NK-92 (cell line): ENCODE data around the gene EMILIN1.
"Not testable (repeated sequence)": the region's sequence is repeated elsewhere in the genome, so short reads cannot be mapped to it uniquely, and the experiment has no call there.

Source experiments
- DNase-seq: peaks from one replicate; lab custom pipeline; 2025; ENCODE audit not compliant: unreplicated experiment; lab: John Stamatoyannopoulos, UW

EMILIN1 gene

DNA sequence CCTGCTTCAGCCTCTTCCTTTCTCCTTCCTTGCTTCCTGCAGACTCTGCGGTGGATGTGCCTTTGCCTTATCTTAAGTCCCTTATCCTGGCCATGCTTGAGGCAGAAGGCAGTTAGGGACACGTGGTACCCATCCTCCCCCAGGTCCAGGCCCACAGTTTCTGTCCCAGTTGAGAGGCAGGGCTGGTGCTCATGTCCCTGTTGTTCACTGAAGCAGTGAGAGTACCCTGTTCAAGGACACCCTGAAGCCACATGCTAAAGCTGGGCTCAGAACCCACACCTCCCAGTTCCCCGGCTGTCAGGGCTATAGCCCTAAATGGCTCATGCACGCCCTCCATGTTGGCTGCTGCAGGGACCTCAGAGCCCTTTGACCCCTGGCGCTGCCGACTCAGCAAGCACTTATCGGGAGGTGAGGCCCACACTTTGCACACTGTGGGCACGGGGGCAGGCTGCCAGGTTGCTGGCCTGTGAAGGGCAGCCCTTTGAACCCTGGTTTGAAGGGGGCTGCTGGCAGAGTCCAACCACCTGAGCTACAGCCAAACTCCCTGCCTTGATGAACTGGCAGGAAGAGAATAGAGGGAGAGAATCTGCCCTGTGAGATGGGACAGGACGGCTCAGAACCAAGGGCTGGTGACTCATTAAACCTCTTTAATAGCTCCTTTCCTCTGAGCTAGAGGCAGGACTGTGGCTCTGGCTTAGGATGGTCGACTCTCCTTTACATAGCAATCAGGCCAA is 14.4 kb downstream of the EMILIN1 start:
- no peak for DNase-seq

DNA sequence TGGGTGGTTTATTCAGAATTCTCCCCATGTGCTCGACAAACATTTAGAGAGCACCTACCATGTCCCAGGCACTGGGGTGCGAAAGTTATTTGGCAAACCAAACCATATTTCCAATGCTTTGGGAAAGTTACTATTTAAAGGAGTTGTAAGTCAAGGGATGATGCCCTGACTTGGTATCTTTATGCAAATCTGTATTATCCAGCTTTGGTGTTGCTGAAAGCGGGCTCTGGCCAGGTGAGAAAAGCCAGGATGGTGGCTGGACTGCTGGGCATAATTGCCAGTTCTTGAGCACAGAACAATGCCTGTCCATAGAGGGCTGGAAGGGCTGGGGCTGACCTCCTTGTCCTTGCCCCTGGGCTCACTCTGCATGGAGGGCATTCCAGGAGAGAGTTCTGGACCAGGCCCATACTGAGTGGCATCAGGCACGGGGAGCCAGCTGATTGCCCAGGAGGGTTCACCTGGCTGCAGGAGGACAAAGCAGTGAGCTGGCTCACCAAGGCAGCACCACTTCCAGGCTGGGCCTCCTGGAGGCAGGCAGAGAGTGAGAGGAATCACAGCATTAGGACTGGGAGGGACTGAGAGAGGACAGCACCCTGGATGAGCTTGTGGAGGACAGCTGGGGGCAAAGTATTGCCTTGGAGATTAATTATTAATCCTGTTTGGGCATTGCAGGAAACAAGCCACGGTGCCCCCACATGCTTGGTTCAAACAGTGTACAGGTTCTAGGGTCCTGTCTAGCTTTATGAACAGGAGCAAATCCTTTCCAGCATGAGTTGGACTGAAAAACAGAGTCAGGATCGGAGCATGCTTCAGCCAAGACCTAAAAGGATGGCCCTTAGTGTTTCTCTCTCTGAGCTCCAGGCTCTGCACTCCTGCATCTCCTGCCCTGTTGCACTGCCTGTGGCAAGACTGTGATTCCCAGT is 15.3 kb downstream of the EMILIN1 start:
- DNase-seq: no peak

DNA sequence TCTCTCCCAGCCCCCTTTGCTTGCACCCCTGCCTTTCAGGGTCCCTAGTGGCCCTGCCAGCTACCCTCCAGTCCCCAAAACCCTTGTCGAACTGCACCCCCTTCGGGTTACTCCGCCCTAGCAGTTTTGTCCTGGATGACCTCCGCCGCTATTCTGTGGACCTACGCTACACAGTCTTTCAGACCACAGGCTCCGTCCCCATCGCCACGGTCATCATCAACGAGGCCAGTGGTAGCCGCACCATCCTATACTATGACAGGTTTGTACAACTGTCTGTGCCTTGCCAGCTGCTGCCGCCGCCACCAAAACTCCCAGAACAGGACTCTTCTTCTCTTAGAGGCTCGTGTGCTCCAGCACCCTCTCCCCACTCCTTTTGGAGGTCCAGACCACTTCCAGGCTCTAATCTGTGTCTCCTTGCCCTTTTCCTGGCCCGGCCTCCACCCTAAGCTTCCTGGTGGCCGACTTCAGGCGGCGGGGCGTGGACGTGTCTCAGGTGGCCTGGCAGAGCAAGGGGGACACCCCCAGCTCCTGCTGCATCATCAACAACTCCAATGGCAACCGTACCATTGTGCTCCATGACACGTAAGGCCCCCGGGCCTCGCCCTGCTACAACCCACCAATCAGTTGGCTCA is 16.1 kb downstream of the EMILIN1 start:
- no peak for DNase-seq

DNA sequence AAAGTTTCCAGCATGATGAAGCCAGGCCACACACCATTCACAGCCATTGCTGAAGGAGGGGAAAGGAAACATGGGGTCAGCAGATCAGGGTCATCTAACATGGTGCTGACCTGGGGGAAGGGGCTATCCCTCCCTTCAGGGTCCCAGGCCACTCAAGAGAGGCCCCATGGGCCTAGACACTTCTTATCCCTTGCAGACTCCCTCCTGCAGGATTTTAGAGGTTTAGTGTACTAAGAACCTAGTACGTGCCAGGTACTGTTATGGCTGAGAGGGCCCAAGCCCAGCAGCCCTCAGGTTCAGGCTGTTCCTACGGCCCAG is 17.0 kb downstream of the EMILIN1 start:
- no peak for DNase-seq

DNA sequence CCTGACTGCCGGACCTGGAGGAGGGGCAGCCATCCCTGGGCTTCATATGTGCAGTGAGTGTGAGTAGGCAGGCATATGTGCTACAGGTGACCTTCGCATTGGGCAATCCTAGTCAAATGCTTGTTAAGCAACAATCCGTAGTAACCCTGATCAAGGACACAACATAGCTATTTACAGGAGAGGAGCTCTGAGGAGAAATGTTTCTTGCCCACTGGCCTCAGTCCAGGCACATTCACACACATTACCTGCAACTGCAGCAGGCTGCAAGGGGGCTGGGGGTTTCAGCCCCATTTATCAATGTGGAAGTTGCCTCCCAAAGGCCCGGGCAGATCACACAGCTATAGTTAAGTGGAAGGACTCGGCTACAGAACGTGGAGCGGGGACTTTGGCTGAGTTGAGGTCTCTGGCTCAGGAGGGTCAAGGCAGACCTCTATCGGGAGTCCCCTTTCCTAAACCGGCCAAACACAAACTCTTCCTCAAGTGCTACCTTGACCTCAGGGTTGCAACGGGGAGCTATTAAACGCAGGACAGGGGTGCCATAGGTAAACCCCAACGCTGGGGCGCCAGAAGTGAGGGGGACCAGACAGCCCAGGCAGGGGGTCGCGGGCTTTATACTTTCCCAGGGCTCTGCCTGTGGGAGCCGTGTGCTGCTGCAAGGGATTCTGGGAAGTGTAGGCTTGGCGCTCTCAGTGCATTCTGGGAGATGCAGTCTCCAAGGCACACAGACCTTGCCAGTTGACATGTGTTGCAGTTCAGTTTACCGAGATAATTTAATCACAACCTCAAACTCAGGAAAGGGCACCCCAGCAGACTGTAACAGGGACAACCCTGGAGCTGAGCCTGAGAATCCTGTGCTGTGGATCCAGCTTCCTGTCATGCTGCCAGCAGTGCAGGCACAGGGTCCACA is 17.6 kb downstream of the EMILIN1 start:
- no peak for DNase-seq

DNA sequence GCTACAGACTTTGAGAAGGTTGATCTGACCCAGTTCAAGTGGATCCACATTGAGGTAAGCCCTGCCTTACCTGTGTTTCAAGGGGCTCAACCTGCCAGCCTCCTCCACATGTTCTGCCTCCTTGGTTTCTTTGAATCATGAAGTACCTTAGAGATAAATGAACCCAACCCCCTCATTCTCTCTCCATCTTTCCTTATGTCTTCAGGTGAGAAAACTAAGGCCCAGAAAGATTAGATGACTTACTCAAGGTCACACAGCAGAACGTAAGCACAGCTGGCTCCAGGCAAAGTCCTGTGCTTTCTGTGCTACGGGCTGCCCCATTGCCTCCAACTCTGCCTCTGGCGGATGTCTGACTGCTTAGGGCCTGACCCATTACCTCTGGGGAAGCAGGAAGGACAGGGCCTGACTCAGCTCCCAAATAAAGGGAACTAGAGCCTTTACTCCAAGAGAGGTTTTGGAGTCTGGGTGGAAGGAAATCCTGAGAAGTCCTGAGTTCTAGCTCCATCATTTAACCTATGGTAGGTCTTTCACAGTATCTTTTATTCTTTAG is 18.4 kb downstream of the EMILIN1 start:
- DNase-seq: no peak

DNA sequence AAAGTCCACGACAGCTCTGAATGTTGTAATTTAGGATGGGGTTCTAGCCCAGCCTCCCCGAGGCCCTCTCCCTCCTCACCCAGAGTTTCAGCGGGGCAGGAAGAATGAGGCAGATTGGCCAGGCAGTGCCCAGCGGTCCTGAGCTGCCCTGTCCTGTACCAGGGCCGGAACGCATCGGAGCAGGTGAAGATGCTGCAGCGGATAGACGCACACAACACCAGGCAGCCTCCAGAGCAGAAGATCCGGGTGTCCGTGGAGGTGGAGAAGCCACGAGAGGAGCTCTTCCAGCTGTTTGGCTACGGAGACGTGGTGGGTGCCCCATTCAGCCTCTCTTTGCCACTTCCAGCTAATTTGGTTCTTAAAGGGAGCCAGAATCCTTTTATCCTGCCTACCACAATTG is 18.9 kb downstream of the EMILIN1 start:
- DNase-seq: no peak

DNA sequence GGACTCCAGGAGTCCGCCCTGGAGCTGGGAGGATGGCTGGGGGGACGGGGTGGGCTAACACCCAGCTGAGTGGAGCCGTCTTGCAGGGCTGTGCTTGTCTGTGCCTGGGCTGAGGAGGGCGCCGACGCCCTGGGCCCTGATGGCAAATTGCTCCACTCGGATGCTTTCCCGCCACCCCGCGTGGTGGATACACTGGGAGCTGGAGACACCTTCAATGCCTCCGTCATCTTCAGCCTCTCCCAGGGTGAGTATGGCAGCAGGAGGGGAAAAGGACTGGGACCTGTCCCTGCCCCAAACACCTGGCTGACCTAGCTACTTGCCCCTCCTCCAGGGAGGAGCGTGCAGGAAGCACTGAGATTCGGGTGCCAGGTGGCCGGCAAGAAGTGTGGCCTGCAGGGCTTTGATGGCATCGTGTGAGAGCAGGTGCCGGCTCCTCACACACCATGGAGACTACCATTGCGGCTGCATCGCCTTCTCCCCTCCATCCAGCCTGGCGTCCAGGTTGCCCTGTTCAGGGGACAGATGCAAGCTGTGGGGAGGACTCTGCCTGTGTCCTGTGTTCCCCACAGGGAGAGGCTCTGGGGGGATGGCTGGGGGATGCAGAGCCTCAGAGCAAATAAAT is 21.0 kb downstream of the EMILIN1 start:
- no peak for DNase-seq

DNA sequence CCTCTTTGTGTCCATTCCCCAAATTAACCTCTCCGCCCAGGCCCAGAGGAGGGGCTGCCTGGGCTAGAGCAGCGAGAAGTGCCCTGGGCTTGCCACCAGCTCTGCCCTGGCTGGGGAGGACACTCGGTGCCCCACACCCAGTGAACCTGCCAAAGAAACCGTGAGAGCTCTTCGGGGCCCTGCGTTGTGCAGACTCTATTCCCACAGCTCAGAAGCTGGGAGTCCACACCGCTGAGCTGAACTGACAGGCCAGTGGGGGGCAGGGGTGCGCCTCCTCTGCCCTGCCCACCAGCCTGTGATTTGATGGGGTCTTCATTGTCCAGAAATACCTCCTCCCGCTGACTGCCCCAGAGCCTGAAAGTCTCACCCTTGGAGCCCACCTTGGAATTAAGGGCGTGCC is 21.6 kb downstream of the EMILIN1 start:
- no peak for DNase-seq

DNA sequence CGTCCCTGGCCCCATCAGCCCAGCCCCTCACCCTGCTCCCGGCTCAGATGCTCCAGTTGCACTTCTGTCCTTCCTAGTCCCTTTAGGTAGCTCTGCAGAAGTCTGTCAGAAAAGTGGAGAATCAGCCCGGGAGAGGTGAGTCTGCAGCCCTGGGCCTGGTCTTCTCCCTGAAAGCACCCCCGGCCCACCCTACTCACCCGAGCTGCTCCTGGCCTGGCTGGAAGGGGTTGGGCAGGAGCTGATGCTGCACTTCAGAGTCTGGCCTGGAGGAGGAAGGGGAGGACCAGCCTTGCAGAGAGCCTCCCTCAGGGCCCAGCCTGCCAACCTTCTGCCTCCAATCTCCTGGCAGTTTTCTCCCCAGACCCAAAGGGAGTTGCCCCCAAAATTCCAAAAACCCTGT is 23.9 kb downstream of the EMILIN1 start:
- no peak for DNase-seq

DNA sequence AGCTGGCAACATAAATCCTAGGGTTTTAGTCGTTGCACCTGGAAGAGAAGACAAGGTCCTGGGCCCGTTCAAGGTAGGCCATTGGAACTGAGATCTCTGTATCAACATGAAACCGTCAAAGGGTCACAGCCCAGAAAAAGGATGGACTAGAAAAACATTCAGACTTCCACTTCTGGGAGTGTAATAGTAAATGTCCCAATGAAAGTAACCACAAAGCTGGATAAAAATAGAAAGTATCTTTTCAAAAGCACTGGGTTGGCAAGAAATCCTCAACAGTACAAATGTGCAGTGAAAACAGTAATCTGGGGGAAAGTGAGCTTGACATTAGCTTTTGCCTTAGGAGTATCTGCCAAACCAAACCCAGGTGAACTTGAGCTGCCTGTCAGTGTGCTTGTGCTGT is 27.6 kb downstream of the EMILIN1 start:
- DNase-seq: no peak

DNA sequence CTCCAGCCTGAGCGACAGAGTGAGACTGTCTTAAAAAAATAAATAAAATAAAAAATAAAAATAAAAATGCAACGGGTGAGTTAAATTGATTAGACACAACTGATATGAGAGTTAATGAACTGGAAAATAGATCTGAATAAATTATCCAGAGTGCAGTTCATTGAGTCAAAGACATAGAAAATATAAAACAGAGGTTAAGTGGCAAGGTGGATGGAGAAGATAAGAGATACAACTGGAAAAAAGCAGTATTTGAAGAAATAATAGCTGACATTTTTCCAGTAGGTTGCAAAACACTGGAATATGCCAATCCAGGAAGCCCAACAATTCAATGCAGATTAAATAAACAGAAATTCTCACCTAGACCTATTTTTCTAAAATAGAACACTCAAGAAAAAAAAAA is 29.8 kb downstream of the EMILIN1 start:
- no peak for DNase-seq

DNA sequence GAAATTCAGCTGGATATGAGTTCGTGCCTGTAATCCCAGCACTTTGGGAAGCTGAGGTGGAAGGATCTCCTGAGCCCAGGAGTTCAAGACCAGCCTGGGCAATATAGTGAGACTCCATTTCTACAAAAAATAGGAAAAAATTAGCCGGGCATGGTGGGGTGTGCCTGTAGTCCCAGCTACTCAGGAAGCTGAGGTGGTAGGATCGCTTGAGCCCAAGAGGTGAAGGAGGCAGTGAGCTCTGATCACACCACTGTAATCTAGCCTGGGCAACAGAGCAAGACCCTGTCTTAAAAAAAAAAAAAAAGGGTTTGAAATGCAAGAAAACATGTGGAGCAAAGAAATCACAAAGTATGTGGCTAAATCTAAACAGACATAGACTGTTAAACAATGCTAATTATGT is 30.7 kb downstream of the EMILIN1 start:
- DNase-seq: no peak

DNA sequence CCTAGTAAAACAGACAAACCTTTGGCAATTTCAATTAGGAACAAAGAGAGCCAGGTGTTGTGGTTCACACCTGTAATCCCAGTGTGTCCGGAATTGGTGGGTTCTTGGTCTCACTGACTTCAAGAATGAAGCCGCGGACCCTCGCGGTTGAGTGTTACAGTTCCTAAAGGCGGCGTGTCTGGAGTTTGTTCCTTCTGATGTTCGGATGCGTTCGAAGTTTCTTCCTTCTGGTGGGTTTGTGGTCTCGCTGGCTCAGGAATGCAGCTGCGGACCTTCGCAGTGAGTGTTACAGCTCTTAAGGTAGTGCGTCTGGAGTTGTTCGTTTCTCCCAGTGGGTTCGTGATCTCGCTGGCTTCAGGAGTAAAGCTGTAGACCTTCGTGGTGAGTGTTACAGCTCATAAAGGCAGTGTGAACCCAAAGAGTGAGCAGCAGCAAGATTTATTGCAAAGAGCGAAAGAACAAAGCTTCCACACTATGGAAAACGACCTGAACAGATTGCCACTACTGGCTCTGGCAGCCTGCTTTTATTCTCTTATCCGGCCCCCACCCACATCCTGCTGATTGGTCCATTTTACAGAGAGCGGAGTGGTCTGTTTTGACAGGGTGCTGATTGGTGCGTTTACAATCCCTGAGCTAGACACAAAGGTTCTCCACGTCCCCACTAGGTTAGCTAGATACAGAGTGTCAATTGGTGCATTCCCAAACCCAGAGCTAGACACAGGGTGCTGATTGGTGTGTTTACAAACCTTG is 32.4 kb downstream of the EMILIN1 start:
- DNase-seq: not testable (repeated sequence)

DNA sequence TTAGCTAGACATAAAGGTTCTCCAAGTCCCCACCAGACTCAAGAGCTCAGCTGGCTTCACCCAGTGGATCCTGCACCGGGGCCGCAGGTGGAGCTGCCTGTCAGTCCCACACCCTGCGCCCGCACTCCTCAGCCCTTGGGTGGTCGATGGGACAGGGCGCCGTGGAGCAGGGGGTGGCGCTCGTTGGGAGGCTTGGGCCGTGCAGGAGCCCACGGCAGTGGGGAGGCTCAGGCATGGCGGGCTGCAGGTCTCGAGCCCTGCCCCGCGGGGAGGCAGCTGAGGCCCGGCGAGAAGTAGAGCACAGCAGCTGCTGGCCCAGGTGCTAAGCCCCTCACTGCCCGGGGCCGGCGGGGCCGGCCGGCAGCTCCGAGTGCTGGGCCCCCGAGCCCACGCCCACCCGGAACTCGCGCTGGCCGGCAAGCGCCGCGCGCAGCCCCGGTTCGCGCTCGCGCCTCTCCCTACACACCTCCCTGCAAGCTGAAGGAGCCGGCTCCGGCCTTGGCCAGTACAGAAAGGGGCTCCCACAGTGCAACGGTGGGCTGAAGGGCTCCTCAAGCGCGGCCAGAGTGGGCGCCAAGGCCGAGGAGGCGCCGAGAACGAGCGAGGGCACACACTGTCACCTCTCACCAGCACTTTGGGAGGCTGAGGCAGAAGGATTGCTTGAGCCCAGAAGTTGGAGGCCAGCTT is 33.1 kb downstream of the EMILIN1 start:
- not testable (repeated sequence) for DNase-seq

DNA sequence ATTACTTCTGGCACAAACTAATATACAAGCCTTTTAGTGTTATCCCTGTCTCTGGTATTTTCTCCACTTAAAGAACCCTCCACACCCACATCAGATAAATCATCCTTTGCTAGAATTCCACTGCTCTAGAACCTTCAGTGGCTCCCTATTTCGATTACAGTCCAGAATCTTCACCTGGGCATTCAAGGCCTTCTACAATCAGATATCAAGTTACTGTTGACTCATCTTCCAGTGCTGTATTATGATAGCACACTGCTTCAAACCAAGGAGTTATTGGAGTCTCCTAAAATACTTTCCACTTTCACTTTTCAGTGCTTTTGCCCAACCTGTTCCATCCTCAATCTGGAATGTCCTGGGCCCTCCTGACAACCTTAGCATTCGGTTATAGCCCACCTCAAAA is 37.1 kb downstream of the EMILIN1 start:
- DNase-seq: no peak

DNA sequence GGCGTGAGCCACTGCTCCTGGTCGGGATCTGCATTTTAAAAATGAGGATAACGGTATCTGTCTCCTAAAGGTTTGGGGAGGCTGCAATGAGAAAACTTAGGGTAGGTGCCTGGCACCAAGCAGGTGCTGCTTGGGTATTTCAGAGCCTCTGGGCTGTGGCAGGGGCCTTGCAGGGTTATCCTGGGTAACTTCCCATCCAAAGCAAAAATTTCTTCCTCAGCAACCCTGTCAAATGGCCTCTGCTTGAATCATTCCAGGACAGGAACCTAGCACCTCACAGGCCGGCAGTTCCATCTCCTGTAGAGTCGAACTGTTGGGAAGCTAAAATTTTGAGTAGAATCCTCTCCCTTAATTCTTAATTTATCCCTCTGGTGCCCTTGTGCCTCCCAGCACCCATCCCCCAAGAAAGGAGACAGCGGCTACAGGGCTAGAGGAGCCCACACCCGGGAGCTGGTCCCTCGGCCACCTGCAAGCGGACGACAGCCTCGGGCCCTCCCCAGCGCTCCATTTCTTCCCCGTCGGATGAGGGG is 39.6 kb downstream of the EMILIN1 start:
- no peak for DNase-seq

DNA sequence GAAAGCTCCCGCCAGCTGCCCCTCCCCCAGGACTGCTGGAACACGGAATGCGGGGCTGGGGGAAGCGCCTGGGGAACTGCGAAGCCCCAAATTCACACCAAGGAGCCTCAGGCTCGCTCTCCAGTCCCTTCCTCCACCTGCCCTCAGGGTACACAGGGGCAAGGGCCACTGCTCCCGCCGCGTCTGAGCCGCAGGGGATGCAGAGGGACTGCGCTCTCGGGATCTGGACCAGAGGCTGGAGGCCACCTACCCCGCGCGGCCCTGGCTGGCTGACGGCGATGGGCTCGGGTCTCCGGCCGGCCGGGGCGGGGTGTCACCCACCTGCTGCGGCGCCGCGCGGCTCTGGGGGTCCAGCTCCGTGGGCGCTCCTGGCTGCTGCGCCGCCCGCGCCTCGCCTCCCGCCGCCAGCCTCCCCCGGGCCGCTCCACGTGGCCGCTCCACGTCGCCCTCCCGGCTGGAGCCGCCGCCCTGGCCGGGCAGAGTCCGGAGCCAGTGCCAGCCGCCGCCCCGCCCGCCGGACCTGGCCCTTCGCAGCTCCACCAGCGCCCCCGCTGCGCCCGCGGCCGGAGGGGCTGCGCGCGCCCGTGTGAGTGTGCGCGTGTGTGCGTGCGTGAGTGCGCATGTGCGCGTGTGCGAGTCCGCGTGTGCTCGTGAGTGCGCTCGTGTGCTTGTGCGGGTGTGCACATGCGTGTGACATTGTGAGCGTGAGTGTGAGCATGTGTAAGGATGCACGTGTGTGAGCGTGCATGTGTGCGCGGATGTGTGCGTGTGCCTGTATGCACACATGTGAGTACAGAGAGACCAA is 40.3 kb downstream of the EMILIN1 start, which contains the start of gene CGREF1:
TSS of gene CGREF1 (minus strand) at position 604 of the 805 bp plus-strand sequence. CDS start 14,762 bp downstream, outside the sequence.
- DNase-seq: no peak
